Measurements from ENCODE around the gene MTX1.
"Not testable (repeated sequence)": the region's sequence is repeated elsewhere in the genome, so short reads cannot be mapped to it uniquely, and the experiment has no call there.

MTX1 gene, protein sequence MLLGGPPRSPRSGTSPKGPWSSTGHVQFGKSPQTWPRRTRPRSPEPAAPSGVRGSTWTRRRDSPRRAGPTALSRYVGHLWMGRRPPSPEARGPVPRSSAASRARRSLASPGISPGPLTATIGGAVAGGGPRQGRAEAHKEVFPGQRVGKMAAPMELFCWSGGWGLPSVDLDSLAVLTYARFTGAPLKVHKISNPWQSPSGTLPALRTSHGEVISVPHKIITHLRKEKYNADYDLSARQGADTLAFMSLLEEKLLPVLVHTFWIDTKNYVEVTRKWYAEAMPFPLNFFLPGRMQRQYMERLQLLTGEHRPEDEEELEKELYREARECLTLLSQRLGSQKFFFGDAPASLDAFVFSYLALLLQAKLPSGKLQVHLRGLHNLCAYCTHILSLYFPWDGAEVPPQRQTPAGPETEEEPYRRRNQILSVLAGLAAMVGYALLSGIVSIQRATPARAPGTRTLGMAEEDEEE

DNA sequence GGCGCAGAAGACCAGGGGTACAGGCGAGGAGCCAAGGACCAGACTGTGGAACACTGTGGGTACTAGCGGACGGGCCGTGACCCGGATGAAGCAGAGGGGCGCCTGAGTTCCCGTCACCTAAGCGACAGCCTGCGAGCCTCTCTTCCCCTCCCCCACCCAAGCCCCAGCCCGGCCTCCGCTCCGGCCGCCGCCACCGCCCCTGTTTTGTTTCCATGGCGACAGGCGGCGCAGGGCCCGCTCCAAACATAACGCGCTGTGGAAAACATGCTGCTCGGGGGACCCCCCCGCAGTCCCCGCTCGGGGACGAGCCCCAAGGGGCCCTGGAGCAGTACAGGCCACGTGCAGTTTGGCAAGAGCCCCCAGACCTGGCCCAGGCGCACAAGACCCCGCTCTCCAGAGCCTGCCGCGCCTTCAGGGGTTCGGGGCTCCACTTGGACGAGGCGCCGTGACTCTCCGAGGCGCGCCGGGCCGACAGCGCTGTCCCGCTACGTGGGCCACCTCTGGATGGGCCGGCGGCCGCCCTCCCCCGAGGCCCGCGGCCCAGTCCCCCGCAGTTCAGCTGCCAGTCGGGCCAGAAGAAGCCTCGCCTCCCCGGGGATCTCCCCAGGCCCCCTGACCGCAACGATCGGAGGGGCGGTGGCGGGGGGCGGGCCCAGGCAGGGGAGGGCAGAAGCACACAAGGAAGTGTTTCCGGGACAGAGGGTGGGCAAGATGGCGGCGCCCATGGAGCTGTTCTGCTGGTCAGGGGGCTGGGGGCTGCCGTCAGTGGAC is at the start of gene MTX1:
MTX1 (plus strand) TSS at position 155 of the 771 bp plus-strand sequence; CDS start at position 265, 110 bp downstream.
- peak; percentile 95 for DNase-seq

DNA sequence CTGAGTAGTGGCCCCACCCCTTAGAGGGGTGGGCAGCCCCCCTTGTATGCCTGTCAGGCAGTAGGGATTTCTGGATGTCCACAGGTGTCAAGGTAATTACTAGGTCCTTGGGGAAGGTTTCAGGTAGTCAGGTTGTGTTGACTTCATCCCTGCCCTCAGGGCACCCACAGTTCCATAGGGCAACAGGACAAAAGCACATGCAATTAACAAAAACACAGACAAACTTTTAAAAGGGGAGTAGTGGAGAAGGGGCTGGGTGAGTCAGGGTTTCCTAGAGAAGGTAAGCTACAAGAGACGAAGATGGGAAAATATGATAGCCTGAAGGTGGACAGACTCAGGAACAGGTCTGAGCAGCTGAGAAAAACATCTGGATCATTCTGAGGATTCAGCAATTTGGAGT is 49.5 kb upstream of the MTX1 start:
- no peak for DNase-seq

DNA sequence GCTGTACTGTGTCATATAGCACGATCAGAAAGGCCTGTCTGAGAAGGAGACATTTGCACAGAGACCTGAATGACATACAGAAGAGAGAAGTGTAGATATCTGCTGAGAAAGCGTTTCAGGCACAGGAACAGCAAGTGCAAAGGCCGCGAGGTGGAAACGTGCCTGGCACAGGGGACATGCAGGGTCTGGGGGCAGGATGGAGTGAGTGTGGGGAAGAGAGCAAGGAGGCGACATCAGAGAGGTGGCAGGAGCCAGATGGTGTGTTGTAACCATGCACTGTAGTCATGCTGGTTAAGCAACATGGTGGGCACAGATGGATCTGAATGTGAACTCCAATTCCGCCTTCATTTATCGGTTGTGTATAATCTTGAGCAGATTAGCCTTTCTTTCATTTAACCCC is 48.4 kb upstream of the MTX1 start:
- DNase-seq: no peak

DNA sequence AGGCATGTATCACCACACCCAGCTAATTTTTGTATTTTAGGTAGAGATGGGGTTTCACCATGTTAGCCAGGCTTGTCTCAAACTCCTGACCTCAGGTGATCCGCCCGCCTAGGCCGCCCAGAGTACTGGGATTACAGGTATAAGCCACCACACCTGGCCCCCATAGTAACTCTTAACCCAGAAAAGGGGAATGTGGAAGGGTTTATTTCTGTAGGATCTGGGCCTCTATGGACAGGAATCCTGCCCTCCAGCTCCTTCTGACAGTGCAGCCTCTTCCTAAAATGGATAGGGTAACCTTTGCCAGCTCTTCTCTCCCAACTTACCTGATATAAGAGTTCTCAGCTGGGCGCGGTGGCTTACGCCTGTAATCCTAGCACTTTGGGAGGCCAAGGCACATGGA is 45.9 kb upstream of the MTX1 start:
- not testable (repeated sequence) for DNase-seq

DNA sequence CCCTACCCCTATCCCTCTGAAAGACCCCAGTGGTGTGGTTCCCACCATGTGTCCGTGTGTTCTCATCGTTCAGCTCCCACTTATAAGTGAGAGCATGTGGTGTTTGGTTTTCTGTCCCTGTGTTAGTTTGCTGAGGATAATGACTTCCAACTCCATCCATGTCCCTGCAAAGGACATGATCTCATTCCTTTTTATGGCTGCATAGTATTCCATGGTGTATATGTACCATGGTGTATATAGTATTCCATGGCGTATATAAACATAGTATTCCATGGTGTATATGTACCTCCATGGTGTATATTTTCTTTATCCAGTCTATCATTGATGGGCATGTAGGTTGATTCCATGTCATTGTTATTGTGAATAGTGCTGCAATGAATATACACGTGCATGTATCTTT is 44.7 kb upstream of the MTX1 start:
- not testable (repeated sequence) for DNase-seq

DNA sequence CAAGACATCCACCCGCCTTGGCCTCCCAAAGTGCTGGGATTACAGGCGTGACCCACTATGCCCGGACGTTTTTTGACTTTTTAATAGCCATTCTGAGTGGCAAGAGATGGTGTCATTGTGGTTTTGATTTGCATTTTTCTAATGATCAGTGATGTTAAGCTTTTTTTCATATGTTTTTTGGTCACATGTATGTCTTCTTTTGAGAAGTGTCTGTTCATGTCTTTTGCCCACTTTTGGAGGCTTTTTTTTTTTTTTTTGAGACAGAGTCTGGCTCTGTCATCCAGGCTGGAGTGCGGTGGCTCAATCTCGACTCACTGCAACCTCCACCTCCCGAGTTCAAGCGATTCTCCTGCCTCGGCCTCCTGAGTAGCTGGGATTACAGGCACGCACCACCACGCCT is 43.9 kb upstream of the MTX1 start:
- DNase-seq: not testable (repeated sequence)

DNA sequence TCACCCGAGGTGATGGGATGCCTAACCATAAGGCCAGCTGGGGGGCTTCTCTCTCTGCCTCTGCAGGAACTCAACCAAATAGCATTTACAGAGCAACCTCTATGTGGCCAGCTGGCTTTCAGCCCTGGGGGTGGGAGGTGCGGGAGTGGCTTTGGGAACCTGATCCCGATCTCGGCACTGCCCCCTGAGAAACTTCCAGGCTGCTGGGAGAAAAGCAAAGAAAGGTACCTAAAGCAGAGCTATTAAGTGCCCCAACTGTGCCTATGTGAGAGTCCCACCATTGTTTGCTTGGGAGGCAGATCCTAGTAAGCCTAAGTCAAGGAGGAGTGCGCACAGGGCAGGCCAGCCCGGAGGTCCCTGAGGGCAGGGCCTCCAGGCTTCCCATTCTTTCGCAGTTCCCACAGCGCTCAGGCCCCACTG is 42.4 kb upstream of the MTX1 start:
- no peak for DNase-seq

DNA sequence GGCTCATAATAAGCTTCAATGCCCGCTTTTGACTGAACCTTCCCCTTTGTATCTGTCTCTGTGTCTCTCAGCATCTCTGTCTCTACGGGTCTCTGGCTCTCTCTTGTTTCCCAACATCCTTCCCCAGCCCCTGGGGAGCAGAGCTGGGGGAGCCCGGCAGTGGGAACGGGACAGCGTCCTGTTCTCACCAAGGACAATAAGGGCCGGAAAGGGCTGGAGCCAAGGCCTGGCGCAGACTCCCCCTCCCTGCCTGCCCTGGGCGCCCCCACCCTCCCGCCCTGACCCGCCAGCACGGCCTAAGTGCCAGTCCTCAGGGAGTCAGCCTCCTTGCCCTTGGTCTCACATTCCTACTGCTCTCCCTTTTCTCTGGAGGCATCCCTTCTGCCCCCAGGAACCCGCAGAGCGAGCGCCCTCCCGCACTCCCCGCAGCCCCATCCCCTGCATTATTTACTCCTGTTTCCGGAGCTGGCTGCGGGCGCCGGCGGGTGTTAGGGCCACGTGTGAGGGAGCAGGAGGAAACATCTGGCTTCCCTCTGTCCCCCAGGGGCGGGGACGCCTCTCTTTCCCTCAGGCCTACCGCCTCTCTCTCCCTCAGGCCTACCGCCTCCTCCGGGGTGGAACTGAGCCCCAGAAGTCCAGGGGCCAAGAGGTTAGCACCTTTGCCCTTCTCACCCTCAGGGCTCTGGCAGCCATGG is 41.9 kb upstream of the MTX1 start:
- no peak for DNase-seq

DNA sequence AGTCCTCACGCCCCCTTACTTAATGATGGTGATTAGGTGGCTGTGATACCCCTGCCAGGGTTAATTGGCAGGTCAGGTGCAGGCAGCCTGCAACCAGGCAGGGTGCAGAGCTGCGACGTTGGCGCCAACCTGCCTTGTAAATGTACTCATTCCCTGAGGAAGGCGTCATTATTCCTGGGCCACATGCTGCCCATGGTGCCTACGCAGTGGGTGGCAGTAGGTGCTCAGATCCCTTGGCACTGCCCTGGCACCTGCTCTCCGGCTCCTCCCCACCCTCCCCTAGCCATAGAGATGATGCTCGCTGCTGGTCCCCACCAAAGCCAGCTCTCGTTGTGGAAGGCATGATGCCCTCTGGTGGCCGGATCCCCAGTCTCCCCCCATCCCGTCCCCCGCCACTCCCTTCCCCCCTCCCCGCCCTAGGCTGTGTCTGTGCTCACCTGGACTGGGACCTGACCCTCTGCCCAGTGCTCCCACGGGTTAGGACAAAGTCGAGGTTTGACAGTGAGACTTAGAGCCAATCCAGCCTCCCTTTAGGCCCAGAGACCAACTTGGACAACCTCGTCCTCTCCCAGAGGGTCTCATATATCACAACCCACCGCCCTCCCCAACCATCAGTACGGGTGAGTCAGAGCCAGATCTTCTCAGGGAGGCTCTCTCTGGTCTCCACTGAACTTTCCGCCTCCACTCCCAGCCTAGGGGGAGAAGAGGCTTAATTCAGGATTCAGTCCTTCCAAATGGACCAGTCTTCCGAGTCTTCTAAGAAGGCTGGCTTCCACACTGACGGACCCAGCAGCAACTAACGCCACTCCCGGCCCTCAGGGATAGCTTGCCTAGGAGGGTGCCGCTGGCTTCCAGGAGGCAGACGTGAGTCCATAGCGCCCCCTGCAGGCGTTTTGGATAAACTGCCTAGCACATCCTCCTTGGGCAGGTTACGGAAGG is 41.1 kb upstream of the MTX1 start:
- peak; percentile 87 for DNase-seq

DNA sequence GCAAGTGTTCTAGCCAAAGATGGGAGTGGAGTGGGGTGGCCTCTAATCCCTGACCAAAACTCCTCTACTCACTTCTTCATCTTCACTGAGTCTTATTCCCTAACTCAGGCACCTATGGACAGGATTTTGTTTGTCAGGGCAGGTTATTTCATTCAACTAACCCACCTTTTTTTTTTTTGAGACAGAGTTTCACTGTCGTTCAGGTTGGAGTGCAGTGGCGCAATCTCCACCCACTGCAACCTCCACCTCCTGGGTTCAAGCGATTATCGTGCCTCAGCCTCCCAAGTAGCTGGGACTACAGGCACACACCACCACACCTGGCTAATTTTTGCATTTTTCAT is 40.4 kb upstream of the MTX1 start:
- not testable (repeated sequence) for DNase-seq

DNA sequence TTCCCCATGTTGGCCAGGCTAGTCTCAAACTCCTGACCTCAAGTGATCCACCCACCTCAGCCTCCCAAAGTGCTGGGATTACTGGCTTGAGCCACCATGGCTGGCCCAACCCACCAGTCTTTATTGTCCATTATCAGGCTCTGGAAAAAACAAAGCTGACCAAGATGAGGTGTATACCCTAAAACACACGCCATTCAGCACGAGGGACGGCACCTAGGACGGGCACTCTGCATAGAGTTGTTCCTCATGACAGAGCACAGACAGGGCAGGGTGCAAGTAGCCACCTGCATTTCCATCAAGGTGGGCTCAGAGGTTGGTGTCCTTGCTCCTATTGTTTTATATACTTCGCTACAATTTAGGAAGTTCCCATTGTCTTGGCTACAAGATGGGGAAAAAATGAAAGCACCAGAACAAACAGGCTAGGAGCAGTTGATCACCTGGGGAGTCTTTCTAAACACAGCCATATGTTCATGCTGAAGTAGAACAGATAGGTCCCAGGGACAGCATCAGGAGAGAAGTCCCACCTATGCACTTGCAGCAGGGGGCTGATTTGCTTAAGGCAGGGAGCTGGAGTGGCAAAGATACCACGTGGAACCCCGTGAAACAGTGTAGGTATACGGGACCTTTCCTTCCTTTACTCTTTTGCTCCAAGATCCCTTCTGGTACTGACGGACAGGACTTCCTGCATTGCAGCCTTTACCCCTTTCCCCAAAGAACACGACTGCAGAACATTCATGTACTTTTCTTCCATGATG is 39.9 kb upstream of the MTX1 start:
- no peak for DNase-seq

DNA sequence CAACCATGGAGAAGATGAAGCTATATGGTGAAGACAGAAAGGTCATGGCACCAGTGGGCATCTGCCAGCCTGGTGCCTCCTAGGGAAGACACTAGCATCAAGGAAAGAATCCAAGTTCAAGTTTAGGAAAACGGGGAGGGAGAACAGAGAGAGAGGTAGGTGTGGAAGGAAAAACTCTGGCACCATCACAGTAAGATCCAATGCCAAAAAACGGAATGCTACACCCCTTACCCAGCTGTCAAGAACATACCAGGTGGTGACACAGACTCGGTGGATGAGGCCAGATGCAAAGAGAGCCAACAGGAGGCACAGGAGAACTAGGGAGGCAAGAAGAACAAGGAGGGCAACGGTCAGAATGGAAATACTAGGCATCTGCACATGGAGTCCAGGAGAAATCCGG is 39.0 kb upstream of the MTX1 start:
- no peak for DNase-seq

DNA sequence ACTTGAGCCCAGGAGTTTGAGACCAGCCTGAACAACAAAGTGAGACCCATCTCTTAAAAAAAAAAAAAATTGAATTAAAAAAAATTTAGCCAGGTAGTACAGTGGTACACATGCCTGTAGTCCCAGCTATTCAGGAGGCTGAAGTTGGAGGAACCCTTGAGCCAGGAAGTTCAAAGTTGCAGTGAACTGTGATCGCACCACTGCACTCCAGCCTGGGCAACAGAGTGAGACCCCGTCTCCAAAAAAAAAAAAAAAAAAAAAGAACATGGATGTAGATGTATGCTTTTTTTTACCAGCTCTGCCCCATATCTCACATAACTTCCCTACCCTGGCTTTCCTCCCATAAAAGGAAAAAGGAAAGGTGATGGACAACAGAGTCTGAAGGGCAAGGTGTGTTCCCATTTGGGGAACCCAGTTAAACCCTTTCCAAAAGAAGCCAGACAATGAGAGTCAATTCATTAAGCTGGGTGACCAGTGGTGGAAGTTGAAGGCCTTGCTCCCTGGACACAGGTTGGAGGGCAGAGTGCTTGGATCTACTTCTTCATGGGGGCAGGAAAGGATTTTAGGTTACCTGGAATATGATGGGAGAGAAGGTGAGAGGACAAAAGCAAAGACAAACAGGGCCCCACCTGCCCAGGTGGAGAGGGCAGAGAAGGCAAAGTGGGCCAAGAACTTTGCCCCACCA is 38.3 kb upstream of the MTX1 start:
- DNase-seq: no peak

DNA sequence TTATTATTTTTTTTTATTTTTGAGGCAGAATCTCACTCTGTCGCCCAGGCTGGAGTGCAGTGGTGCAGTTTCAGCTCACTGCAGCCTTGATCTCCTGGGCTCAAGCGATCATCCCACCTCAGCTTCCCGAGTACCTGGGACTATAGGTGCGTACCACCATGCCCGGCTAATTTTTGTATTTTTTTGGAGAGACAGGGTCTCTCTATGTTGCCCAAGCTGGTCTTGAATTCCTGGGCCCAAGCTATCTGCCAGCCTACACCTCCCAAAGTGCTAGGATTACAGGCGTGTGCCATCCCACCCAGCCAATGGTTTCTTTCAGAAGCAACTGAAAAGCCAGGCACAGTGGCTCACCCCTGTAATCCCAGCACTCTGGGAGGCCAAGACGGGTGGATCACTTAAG is 37.7 kb upstream of the MTX1 start:
- DNase-seq: no peak

DNA sequence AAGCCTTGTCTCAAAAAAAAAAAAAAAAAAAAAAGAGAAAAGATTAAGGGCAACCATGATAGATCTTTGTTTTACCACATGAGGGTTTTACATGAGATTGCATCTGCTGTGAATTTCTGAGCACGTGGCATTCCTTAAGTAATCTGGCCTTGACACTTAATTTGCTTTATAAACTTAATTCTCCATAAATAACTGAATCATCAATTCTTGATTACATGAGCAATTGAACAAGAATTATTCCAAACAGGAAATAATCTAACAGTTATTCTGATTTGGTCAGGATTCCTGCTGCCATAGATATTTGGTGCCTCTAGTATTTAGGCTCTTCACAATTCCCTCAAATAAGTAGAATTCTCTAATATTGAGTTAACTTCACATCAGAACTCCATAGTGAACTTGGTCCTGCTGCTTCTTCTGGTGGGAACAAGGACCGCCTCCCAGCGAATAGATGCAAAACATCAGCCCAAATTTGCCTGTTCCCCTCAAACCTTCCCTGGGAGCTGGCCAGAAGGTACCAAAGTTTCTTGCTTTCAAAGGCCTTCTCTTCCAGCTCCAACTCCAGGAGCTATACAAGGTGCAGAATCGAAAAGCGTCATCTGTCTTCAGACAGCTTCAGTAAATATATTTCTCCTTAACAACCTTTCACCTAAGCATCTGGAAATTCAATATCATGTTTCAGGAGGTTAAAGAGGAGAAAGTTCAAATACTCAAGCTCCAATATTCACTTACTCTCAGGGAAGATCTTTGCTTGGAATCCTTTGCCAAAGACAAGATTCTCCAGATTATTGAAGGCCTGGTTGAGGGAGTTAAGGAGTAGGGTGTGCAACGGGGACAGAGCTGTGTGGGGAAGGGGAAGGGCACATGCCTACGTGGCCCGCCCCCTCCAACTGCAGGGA is 36.4 kb upstream of the MTX1 start:
- DNase-seq: no peak

DNA sequence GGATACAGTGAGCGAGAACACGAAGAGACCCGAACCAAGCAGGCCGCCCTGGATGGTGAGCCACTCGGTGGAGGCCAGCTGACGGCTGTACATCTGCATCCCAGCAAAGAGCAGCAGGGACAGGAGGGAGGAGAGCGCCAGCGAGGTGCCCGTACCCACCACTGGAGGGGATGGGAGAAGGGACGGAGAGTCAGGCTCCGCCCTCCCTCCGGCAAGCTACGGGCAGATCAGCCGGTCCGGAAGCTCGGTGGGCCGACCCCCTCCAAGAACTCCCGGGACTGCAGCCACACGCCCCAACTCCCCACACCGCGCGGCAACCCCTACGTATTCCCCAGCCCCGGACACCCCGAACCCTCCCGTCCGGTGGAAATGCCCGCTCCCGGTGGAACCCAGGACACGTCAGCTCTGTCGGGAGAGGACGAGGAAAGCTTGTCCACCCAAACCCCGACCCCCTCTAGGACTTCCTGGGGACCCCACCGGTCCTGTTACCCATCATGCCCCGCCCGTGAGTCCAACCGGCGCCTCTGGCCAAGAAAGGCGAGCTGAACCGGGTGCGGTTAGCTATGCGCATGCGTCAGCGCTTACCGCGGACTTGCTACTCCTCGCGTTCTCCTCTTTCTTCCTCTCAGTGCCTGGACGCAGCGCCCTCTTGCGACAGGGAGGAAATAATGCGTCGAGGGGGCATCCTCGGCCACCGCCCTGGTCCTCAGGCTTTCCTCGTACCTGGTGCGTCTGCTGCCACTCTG is 35.6 kb upstream of the MTX1 start, which contains the start of gene KRTCAP2:
KRTCAP2 (minus strand) TSS at position 573 of the 746 bp plus-strand sequence; CDS start at position 493, 80 bp downstream.
- DNase-seq: peak; percentile 96

DNA sequence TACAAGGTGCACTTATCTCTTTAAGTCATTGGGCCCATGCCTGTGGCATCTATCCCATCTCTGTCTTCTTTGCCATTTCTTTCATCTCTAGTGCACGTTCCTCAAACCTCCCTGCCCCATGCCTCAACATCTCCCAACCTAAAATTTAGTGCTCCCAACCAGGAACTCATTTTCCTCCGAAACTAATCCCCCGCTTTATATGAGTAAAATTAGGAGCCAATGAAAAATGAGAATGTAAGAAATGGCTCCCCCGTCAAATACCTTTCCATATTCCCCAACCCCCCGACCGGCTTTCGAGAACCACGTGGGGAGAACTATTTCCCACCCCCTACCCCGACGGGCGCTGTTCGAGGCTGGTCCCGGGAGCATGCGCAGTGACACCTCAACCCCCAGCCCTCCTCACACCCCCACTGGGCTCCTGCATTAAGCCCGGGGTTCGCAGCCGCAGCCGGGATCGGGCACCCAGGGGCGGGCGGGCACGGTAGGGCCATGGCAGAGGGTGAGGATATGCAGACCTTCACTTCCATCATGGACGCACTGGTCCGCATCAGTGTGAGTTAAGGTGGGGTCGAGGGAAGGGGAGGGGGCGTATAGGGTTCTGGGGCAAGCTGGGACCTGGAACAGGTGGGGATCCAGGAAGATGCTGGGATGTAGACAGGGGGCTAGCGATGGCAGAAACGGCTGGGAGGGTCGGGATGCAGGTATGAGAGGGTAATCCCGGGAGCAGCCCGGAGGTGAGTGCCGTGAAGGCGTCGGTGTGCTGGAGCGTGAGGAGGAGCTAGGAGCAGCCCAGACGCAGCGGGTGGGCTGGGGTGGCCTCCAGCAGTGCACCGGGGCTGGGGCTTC is 34.8 kb upstream of the MTX1 start, which contains the start of gene TRIM46:
TRIM46 (plus strand) TSS at position 372 of the 846 bp plus-strand sequence; CDS start at position 490, 118 bp downstream.
- DNase-seq: peak; percentile 80
